Natural killer cell treated with Interleukin-12 subunit alpha and Interleukin-12 subunit beta and Interleukin-15 and Interleukin-18, amount 100 ng/mL, for 72 hours (primary cell): ENCODE data around the gene PROZ. TPM values are rescaled to one million over a fixed set of nuclear protein-coding genes. Genes with fewer than 3 reads are reported as not detected.
"Not testable (repeated sequence)": the region's sequence is repeated elsewhere in the genome, so short reads cannot be mapped to it uniquely, and the experiment has no call there.

ENCODE experiments used
- ATAC-seq, 2 donors: fragments of 150-1000 bp; cut with Tn5 transposase in 1 of 2; sonication (Bioruptor Pico), chemical (Tn5 transposase) in 1 of 2; 2 replicates each; pipeline ENCODE4 v1.10.0; 2021
- DNase-seq: peaks from one replicate; pipeline ENCODE4 v3.0.0; 2022; ENCODE audit warnings: low spot score
- H3K27ac Mint-ChIP-seq, 2 donors: 1 replicate in 1 of 2; 2 replicates in 1 of 2; pipeline ENCODE4 v1.8.0; 2022; ENCODE audit warnings: mixed read lengths in 2 of 2, mild to moderate bottlenecking in 1 of 2, moderate library complexity in 1 of 2
- H3K27me3 Mint-ChIP-seq, 2 donors: 1 replicate in 1 of 2; 2 replicates in 1 of 2; pipeline ENCODE4 v1.8.0; 2022; ENCODE audit warnings: mixed read lengths in 2 of 2
- H3K36me3 Mint-ChIP-seq: one replicate; pipeline ENCODE4 v1.8.0; 2022; ENCODE audit warnings: mixed read lengths
- H3K4me1 Mint-ChIP-seq, 2 donors: 1 replicate in 1 of 2; 2 replicates in 1 of 2; pipeline ENCODE4 v1.8.0; 2022; ENCODE audit warnings: low read depth in 2 of 2, mixed read lengths in 2 of 2, mild to moderate bottlenecking in 1 of 2
- H3K4me3 Mint-ChIP-seq: one replicate; pipeline ENCODE4 v1.8.0; 2022; ENCODE audit warnings: mixed read lengths
- H3K9me3 Mint-ChIP-seq: 2 replicates; pipeline ENCODE4 v1.8.0; 2022; ENCODE audit warnings: mixed read lengths
- total RNA-seq, 2 donors: library from RNA; stranded (reverse); gene quantifications; one replicate each; pipeline ENCODE4 v1.2.3, GENCODE V29; 2022

The PROZ gene
- total RNA-seq, result not detected

GRCh38 chr13:113157929-113158747 is at the start of gene PROZ:
Gene PROZ, plus strand, starts transcription at chr13:113158648. Its CDS starts 13 bp downstream, at chr13:113158661.
- Mint-ChIP-seq H3K4me3 (no peak within 1 kb of the TSS), H3K27me3 (no peaks in the 10 kb centered on the region), H3K36me3 (peaks cover 8% of the 10 kb centered on the region), H3K27ac (no peak within 1 kb of the TSS), H3K4me1 (peaks cover 12 to 13% of the 10 kb centered on the region in 2 donors), H3K9me3 (peaks cover 10% of the 10 kb centered on the region)
- no peak for DNase-seq
- no peak for ATAC-seq

GRCh38 chr13:113109151-113110047 is 49.0 kb upstream of the PROZ start:
- no peak overlapping the region for H3K27ac Mint-ChIP-seq
- no peaks in the 10 kb centered on the region for H3K4me1 Mint-ChIP-seq
- H3K4me3 Mint-ChIP-seq, result no peak overlapping the region
- H3K36me3 Mint-ChIP-seq, result no peaks in the 10 kb centered on the region
- no peaks in the 10 kb centered on the region for H3K27me3 Mint-ChIP-seq
- DNase-seq, result peak; percentile 55
- no peak for ATAC-seq
- no peaks in the 10 kb centered on the region for H3K9me3 Mint-ChIP-seq

- DNase-seq (peak; percentile 64), ATAC-seq (peak in 1 of 2 donors; percentile 71)
- Mint-ChIP-seq H3K4me3 (no peak overlapping the region), H3K4me1 (no peaks in the 10 kb centered on the region), H3K9me3 (no peaks in the 10 kb centered on the region), H3K27ac (no peak overlapping the region), H3K27me3 (no peaks in the 10 kb centered on the region), H3K36me3 (no peaks in the 10 kb centered on the region)
Observed at GRCh38 chr13:113110048-113110851, 48.2 kb upstream of the PROZ start.

- no peaks in the 10 kb centered on the region for H3K4me1 Mint-ChIP-seq
- peak; percentile 35 for DNase-seq
- no peaks in the 10 kb centered on the region for H3K27me3 Mint-ChIP-seq
- H3K27ac Mint-ChIP-seq, result no peak overlapping the region
- ATAC-seq, result no peak
- no peaks in the 10 kb centered on the region for H3K9me3 Mint-ChIP-seq
- no peak overlapping the region for H3K4me3 Mint-ChIP-seq
- H3K36me3 Mint-ChIP-seq, result no peaks in the 10 kb centered on the region
Observed at GRCh38 chr13:113110852-113111315, 47.6 kb upstream of the PROZ start.

- not testable (repeated sequence) for H3K27ac Mint-ChIP-seq, H3K27me3 Mint-ChIP-seq, H3K4me1 Mint-ChIP-seq, DNase-seq, H3K4me3 Mint-ChIP-seq, ATAC-seq, H3K9me3 Mint-ChIP-seq, H3K36me3 Mint-ChIP-seq
Observed at GRCh38 chr13:113111821-113112220, 46.6 kb upstream of the PROZ start.

- H3K27ac Mint-ChIP-seq, H3K4me3 Mint-ChIP-seq, H3K9me3 Mint-ChIP-seq, H3K36me3 Mint-ChIP-seq, ATAC-seq, DNase-seq, H3K4me1 Mint-ChIP-seq, H3K27me3 Mint-ChIP-seq: not testable (repeated sequence)
Observed at GRCh38 chr13:113112475-113112874, 46.0 kb upstream of the PROZ start.

GRCh38 chr13:113112893-113113845 is 45.3 kb upstream of the PROZ start:
- Mint-ChIP-seq H3K4me1 (no peaks in the 10 kb centered on the region), H3K4me3 (no peak overlapping the region), H3K27me3 (no peaks in the 10 kb centered on the region), H3K36me3 (no peaks in the 10 kb centered on the region), H3K9me3 (no peaks in the 10 kb centered on the region), H3K27ac (no peak overlapping the region)
- DNase-seq, result no peak
- no peak for ATAC-seq

GRCh38 chr13:113113846-113114271 is 44.6 kb upstream of the PROZ start:
- no peaks in the 10 kb centered on the region for H3K27me3 Mint-ChIP-seq
- H3K4me1 Mint-ChIP-seq, result no peaks in the 10 kb centered on the region
- H3K36me3 Mint-ChIP-seq, result no peaks in the 10 kb centered on the region
- DNase-seq, result no peak
- H3K9me3 Mint-ChIP-seq, result no peaks in the 10 kb centered on the region
- no peak for ATAC-seq
- H3K4me3 Mint-ChIP-seq, result no peak overlapping the region
- no peak overlapping the region for H3K27ac Mint-ChIP-seq

GRCh38 chr13:113114511-113115362 is 43.7 kb upstream of the PROZ start:
- Mint-ChIP-seq H3K9me3 (no peaks in the 10 kb centered on the region), H3K4me1 (no peaks in the 10 kb centered on the region), H3K36me3 (no peaks in the 10 kb centered on the region), H3K4me3 (no peak overlapping the region), H3K27me3 (no peaks in the 10 kb centered on the region), H3K27ac (no peak overlapping the region)
- DNase-seq (no peak), ATAC-seq (no peak)

- H3K4me3 Mint-ChIP-seq, result no peak overlapping the region
- no peak overlapping the region for H3K27ac Mint-ChIP-seq
- no peak for DNase-seq
- no peaks in the 10 kb centered on the region for H3K4me1 Mint-ChIP-seq
- no peaks in the 10 kb centered on the region for H3K27me3 Mint-ChIP-seq
- no peaks in the 10 kb centered on the region for H3K36me3 Mint-ChIP-seq
- ATAC-seq, result no peak
- H3K9me3 Mint-ChIP-seq, result no peaks in the 10 kb centered on the region
Observed at GRCh38 chr13:113115363-113116205, 42.9 kb upstream of the PROZ start.

- H3K4me1 Mint-ChIP-seq, result no peaks in the 10 kb centered on the region
- no peak for ATAC-seq
- H3K4me3 Mint-ChIP-seq, result no peak overlapping the region
- H3K9me3 Mint-ChIP-seq, result no peaks in the 10 kb centered on the region
- H3K27ac Mint-ChIP-seq, result no peak overlapping the region
- no peaks in the 10 kb centered on the region for H3K36me3 Mint-ChIP-seq
- DNase-seq, result no peak
- H3K27me3 Mint-ChIP-seq, result no peaks in the 10 kb centered on the region
Observed at GRCh38 chr13:113116206-113116800, 42.1 kb upstream of the PROZ start.
